Posterior cingulate gyrus (tissue), 11 donors: ENCODE results near the gene NCAPH2.

Source experiments
- DNase-seq, 10 donors: peaks; one replicate each; pipeline versions ENCODE4 v3.0.0 to v3.0.0-alpha.2; 2020 to 2021; ENCODE audit warnings: mixed read lengths in 3 of 10
- intact Hi-C: fragments of 100-400 bp; cut with DNase I; formaldehyde crosslinking; loops from one replicate; pipeline ENCODE4 v1.15.1; 2023

Gene NCAPH2

DNA sequence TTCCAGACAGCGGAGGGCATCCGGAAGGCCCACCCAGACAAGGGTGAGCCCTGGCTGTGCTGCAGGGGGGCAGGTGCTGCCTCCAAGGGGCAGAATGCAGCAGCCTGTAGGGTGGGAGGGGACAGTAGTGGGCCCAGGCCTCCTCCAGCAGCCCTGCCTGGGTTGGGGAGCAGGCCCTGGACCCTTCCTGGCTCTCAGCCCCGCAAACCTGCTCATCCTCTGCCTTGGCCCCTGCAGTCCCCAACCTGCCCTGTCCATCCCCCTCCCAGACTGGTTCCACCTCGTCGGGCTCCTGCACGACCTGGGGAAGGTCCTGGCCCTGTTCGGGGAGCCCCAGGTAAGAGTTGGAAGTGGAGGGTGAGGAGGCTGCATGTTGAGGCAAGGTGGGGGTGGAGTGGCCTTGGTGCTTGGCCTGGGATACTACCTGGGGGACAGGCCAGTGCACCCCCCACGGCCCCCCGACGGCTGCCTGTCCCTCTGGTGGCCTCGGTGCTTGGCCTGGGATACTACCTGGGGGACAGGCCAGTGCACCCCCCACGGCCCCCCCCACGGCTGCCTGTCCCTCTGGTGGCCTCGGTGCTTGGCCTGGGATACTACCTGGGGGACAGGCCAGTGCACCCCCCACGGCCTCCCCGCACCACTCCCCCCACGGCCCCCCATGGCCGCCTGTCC, 19.9 kb upstream of the NCAPH2 start:
- intact Hi-C loops, result no loop called here

DNA sequence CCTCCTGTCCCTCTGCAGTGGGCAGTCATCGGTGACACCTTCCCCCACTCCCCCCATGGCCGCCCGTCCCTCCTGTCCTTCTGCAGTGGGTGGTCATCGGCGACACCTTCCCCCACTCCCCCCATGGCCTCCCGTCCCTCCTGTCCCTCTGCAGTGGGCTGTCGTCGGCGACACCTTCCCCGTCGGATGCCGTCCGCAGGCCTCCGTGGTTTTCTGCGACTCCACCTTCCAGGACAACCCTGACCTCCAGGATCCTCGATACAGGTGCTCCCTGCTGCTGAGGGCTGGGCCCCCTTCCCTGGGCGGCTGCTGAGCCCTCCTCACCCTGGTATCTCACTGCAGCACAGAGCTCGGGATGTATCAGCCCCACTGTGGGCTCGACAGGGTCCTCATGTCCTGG, 19.1 kb upstream of the NCAPH2 start:
- intact Hi-C loops, result no loop called here
- DNase-seq, result peak in 1 of 10 donors; percentile 61

More for the DNA sequence above, 19.9 kb upstream of the NCAPH2 start:
- DNase-seq, result no peak

DNA sequence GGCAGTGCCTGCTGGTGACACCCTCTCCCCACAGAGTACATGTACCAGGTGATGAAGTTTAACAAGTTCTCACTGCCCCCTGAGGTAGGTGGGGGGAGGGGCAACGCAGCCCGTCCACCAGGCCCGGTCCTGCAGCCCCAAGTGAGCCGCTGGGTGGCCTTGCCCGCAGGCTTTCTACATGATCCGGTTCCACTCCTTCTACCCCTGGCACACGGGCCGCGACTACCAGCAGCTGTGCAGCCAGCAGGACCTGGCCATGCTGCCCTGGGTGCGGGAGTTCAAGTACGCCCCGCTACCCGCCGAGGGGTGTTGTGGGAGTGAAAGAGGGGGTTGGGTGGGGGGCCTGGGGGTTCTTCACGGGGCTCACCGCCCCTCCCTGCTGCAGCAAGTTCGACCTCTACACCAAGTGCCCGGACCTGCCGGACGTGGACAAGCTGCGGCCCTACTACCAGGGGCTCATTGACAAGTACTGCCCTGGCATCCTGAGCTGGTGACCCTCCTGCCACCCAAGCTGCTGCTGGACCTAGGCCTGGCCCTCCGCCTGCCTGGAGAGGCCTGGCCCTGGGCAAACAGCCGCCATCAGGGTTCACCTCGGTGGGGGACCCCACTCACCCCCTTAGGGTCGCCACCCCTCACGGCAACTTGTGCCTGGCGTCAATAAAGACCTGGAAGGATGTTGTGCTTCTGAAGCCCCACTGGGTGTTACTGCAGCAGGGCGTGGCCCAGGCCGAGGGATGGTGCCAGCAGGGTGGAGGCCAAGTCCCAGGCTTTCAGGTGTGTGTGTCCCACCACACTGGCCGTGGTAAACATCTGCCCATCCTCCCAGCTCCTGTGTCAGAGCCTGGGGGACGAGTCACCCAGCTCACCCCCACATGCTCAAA, 18.4 kb upstream of the NCAPH2 start:
- intact Hi-C loops, result no loop called here
- DNase-seq, result peak in 2 of 10 donors; percentile 77

- no peak for DNase-seq
- intact Hi-C loops, result no loop called here
Measured at GRCh38 chr22:50490531-50491308, 17.3 kb upstream of the NCAPH2 start.

DNA sequence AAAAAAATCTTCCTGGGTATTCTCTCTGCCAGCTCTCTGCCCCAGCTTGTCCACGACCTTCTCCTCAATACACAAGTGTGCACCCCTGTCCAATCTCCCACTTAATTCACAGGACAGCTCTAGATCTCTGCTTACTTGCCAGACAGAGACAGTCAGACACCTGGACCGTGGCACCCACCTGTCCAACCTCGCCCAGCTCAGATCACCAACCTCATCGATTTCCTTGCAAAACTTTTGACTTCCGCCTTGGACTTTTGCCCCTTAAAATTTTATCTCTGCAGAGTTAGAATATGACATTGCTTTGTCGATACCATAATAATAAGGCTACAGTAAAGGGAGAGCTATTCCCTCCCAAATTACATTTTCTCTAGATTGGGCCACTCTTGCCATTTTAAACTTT, 10.9 kb upstream of the NCAPH2 start:
- intact Hi-C loops, result no loop called here
- no peak for DNase-seq

DNA sequence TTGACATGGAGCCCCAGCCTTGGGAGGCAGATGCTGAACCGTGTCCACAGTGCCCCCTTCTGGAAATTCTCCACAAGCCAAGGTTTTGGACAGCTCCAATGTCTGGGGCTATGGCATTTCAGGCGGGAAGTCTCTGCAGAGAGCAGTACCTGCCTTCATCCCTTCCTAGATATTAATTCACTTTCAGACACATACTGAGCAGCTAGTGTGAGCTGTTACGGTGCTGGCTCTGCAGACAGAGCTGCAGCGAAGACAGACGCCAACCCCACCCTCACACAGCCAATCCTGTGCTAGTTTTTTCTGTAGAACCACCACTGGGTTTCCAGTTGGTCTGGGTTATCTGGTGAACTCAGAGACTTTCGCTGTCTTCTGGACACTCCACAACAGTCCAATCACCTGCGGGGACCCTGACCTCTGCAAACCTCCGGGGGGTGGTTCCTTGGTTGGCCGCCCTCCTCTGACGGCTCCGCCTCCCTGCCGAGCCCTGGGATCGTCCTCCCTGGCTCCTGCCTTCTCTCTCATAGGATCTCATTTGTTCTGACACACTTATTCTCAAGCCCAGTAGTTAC, 9.6 kb upstream of the NCAPH2 start:
- intact Hi-C loops, result no loop called here
- peak in 4 of 10 donors; percentile 60 to 69 (median 60) for DNase-seq

- intact Hi-C loops, result loop anchor here (10.0 kb wide), 2 partner anchors 156 to 256 kb away; partner anchors contain the start of genes PPP6R2 and TUBGCP6
- DNase-seq, result no peak
Measured at GRCh38 chr22:50500452-50500851, 7.6 kb upstream of the NCAPH2 start.

DNA sequence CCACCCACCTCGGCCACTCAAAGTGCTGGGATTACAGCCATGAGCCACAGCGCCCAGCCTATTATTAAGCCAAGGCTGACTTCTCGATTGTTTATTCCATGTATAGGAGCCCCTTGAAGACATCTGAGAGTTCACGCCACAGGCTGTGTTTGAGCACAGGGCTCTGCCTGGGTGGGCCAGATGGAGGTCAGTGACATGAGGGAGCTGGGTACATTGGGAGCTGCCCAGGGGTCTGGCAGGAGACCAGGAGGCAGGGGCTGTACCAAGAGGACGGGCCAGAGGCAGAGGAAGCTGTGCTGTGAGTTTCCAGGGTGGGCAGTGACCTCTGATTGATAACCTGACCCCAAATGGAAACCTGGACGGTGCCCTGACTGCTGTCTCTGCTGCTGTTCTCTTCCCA, 5.9 kb upstream of the NCAPH2 start:
- intact Hi-C loops, result loop anchor here (10.0 kb wide), 2 partner anchors 157 to 257 kb away; partner anchors contain the start of genes PPP6R2 and TUBGCP6
- no peak for DNase-seq

GRCh38 chr22:50502628-50503474, 5.2 kb upstream of the NCAPH2 start:
- intact Hi-C loops, result loop anchor here (10.0 kb wide), 2 partner anchors 158 to 258 kb away; partner anchors contain the start of genes PPP6R2 and TUBGCP6

GRCh38 chr22:50503475-50504145, 4.4 kb upstream of the NCAPH2 start:
- intact Hi-C loops, result loop anchor here (10.0 kb wide), 2 partner anchors 159 to 259 kb away; partner anchors contain the start of genes PPP6R2 and TUBGCP6
- DNase-seq, result no peak

More at GRCh38 chr22:50502628-50503474, 5.2 kb upstream of the NCAPH2 start:
- no peak for DNase-seq

DNA sequence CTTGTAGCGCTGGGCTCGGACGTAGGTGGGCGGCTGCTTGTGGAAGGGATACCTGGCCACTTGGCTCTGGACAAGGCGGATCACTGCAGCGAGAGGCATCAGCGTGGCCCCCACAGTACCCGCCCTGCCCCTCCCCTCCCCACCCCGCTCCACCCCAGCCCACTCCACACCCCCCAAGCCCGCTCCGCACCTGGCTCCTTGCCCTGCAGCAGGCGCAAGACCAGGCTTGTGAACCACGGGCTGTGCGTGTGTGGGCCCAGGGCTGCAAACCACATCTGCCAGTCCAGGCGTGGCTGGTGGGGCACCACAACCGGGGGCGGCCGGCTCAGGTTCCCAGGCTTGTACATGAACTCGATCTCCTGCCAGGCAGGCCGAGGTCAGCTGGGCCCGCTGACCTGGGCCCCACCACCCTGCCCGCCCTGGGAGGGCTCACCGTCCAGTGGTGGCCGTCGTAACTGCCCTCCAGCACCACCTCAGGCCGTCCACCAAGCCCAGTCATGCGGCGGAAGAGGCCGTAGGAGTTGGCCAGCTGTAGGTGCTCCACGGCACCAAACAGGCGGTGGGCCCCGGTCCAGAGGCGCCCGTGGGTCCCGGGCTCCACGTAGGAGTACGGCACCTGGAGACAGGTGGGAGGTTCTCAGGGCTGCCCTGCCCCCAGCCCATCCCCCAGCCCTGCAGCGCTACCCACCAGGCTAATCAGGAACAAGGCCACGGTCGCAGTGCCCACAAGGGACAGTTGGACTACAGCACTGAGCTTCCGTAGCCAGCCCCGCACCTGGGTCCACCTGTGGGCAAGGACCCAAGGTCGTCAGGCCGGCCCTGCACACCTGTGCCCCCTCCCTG, 3.4 kb upstream of the NCAPH2 start:
- intact Hi-C loops, result loop anchor here (10.0 kb wide), 2 partner anchors 160 to 260 kb away; partner anchors contain the start of genes PPP6R2 and TUBGCP6
- no peak for DNase-seq

DNA sequence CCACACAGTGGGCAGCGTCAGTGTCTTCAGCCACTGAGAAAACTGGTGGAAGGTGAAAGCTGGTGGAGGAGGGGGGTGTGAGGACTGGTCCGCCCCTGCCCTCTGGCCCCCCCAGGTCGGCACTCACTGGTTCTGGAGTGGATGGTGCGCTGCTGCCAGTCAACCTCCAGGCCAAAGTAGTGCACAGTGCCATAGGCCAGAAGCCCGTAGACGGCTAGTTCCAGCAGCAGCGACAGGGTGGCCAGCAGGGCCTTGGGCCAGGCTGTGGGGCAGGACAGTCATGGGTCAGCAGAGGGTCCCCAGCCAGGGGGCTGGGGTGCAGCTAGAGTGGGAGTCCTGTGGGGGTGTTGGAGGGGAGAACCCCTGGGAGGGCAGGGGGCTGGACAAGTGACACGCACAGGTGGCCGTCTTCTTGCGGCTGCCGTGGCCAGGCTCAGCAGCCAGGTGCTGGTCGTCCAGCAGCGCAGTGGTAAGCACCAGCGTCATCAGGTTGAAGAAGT, 2.7 kb upstream of the NCAPH2 start:
- DNase-seq, result no peak
- intact Hi-C loops, result loop anchor here (10.0 kb wide), 2 partner anchors 161 to 261 kb away; partner anchors contain the start of genes PPP6R2 and TUBGCP6

GRCh38 chr22:50505776-50506610, 2.0 kb upstream of the NCAPH2 start:
- no peak for DNase-seq
- intact Hi-C loops, result loop anchor here (10.0 kb wide), 2 partner anchors 161 to 261 kb away; partner anchors contain the start of genes PPP6R2 and TUBGCP6

DNA sequence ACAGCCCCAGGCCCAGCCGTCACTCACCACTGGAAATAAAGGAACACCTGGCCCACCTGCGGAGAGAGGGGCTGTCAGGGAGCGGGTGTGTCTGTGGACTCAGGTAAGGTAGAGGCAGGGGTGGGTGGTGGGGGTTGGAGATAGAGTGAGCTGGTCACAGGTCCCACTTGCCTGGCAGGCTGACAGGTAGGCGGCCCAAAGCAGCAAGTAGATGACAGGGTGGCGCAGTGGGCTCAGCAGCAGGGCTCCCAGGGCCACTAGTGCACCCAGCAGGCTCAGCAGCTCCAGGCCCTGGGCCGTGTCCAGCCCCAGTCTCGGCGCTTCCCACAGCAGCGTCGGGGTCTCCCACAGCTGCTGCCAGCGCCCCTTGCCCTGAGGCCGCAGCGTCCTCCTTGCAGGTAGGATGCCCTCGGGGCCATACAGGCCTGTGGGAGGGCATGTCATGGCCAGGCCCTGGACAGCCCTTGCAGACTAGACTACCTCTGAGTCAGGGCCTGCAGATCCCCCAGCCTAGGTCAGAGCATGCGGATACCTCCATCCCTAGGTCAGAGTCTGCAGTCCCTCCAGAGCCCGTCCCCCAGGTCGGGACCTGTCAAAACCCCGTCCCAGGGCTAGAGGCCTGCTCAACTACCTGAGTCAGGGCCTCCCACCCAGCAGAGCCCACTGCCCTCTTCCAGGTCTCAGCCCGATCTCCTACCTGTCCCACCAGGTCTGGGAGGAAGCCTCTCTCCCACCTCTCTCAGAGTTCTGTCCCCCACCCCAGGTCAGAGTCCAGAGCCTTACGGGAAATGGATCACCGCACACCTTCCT, 1.2 kb upstream of the NCAPH2 start:
- intact Hi-C loops, result loop anchor here (10.0 kb wide), 2 partner anchors 162 to 262 kb away; partner anchors contain the start of genes PPP6R2 and TUBGCP6
- DNase-seq, result no peak

- intact Hi-C loops, result loop anchor here (10.0 kb wide), 2 partner anchors 163 to 263 kb away; partner anchors contain the start of genes PPP6R2 and TUBGCP6
Measured at GRCh38 chr22:50507421-50507990, 518 bp upstream of the NCAPH2 start, which contains the start of gene LMF2. LMF2 (minus strand) TSS chr22:50507702; CDS start chr22:50507675, 27 bp downstream.

More at GRCh38 chr22:50507421-50507990, 518 bp upstream of the NCAPH2 start, which contains the start of gene LMF2:
- DNase-seq, result peak; percentile 80 to 99 (median 88)
